MM.1S (cell line): Measurements from ENCODE around the gene ASCL2.

Source experiments
- CTCF ChIP-seq: fragments of 300-600 bp; sonication (generic); IDR thresholded peaks from 2 replicates; pipeline ENCODE4 v1.5.1; 2016; ENCODE audit warnings: antibody characterized with exemption, low read length, mixed read lengths
- EZH2 ChIP-seq: fragments of 300-600 bp; sonication (generic); optimal IDR thresholded peaks from 2 replicates; pipeline ENCODE3; 2017; ENCODE audit warnings: low read depth, mild to moderate bottlenecking, antibody characterized with exemption, low read length, mixed read lengths

- TF ChIP-seq EZH2 = no peak
- TF ChIP-seq CTCF = no peak
Measured at GRCh38 chr11:2256951-2257700, 13.3 kb downstream of the ASCL2 start.
